COLO829 (cell line): ENCODE results near the gene GZMM.

Source experiments
- DNase-seq: peaks from one replicate; pipeline ENCODE4 v3.0.0; 2012; ENCODE audit warnings: low spot score

Gene GZMM

GRCh38 chr19:535017-535835 lies 8.6 kb upstream of the GZMM start:
- DNase-seq: no peak

GRCh38 chr19:536031-536880 lies 7.6 kb upstream of the GZMM start:
- DNase-seq: no peak

GRCh38 chr19:536881-537404 lies 6.9 kb upstream of the GZMM start:
- DNase-seq: no peak

GRCh38 chr19:538641-539428 lies 5.0 kb upstream of the GZMM start:
- no peak for DNase-seq

GRCh38 chr19:539429-540030 lies 4.3 kb upstream of the GZMM start:
- no peak for DNase-seq

GRCh38 chr19:540867-541637 lies 2.8 kb upstream of the GZMM start:
- no peak for DNase-seq

- DNase-seq: no peak
These were observed 2.2 kb upstream of the GZMM start for GRCh38 chr19:541699-542098.

GRCh38 chr19:542173-542866 lies 1.5 kb upstream of the GZMM start:
- no peak for DNase-seq

DNA sequence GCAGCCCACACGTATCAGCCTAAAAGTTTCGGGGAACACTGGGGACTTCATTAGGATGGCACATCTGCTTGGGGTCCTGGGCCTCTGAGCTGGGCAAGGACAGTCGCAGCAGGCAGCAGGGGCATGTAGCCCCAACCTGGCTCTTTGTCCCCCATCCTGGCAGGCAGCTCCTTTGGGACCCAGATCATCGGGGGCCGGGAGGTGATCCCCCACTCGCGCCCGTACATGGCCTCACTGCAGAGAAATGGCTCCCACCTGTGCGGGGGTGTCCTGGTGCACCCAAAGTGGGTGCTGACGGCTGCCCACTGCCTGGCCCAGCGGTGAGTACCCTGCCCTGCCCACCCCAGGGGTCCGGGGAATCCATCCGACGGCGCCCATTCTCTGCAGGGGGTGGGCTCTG lies 3.3 kb downstream of the GZMM start:
- DNase-seq: no peak

DNA sequence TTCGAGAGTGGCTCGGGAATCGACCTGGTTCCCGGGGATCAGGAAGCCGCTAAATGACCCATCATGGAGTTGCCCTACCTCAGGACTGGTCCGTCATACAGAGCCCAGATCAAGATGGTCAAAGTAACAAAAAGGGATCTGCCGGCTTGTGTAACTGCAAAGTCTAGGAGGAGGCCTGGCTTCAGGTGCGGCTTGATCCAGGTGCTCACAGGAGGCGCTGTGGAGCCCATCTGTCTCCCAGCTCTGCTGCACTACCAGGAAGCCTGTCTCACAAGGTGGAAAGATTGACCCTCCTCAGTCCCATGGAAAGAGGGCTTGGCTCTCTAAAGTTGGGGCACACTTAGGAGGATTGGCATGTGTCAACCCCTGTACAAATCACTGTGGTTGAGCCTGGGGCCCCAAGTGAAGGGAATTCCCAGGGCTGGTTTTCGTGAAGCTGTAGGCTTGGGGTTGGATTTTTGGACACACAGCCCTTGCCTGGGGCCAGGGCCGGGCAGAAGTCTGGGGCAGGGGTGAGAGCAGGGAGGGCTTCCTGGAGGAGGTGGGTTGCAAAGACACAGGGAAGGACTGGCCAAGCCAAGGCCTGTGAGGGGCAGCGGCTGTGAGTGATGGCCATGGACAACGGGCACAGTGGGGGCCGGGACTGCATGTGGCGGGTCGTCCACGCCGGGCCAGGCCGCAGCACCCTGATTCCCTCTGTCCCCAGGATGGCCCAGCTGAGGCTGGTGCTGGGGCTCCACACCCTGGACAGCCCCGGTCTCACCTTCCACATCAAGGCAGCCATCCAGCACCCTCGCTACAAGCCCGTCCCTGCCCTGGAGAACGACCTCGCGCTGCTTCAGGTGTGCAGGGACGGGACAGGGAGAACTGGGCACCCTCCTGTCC lies 4.2 kb downstream of the GZMM start:
- DNase-seq: no peak

GRCh38 chr19:548886-549830 lies 5.3 kb downstream of the GZMM start:
- DNase-seq: no peak

DNA sequence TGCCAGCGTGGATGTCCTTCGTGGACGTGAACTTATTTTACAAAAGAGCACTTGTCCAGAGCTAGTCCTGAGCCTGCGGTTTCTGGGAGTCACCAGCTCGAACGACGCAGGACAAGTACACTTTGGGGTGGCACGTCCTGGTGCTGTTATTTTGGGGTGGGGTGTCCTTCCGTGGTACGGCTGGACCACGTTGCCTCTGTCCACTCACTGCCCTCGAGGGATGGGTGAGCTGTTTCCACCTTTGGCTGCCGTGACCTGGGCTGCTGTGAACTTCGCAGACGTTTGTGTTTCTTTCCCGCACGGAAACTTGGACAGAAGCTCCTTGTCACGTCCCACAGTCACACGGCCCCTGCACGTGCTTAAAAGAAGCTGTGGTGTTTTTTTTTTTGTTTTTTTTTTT lies 11.0 kb downstream of the GZMM start:
- DNase-seq: no peak

- no peak for DNase-seq
These were observed 11.6 kb downstream of the GZMM start for GRCh38 chr19:555474-555808.

DNA sequence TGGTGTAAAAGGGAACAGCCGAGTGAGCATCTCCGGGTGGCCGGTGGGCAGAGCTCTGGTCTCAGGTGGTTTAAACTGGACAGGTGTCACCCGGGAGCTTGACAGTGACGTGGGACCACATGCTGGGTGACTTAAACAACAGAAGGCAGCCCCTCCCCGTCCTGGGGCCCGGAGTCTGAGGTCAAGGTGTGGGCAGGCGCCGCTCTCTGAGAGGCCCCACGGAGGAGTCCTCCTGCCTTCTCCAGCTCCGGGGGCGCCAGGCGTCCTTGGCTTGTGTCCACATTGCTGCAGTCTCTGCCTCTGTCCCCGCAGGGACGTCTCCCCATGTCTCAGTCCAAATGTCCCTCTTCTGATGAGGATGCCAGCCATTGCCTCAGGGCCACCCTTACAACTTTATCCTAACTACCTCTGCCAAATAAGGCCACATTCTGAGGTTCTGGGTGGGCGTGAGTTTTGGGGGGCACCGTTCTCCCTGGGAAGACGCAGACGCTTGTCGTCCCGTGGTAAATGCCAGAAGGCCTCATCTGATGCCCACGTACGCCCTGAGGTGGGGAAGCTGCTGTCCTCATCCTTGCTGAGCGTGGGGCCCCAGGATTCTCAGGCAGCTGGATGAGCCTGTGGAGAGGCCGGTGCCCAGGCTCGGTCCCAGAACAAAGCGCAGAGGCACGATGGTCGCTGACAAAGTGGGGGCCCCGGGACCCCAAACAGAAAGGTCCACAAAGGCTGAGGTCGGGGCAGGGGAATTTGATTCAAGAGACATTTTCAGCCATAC lies 12.9 kb downstream of the GZMM start:
- no peak for DNase-seq

- DNase-seq: no peak
These were observed 15.1 kb downstream of the GZMM start for GRCh38 chr19:558770-559439.

- no peak for DNase-seq
These were observed 16.3 kb downstream of the GZMM start for GRCh38 chr19:560121-560520.

- no peak for DNase-seq
These were observed 22.6 kb downstream of the GZMM start for GRCh38 chr19:566403-566802.
